Neural progenitor cell (in vitro differentiated cells): Measurements from ENCODE around the gene KLF1. TPM values are rescaled to one million over a fixed set of nuclear protein-coding genes. Genes with fewer than 3 reads are reported as not detected.
A peak's percentile ranks its signal among the peaks of the same experiment; 100 is the strongest.

Experiments
- DNase-seq: peaks from one replicate; pipeline ENCODE4 v3.0.0-alpha.2; 2016; ENCODE audit warnings: low spot score
- H2AFZ ChIP-seq: fragments of 200-600 bp; sonication (generic); replicated peaks from 2 replicates; pipeline ENCODE4 v1.6.1; 2016; ENCODE audit warnings: antibody characterized with exemption
- H3F3A ChIP-seq: fragments of 200-600 bp; sonication (generic); 2 replicates; pipeline ENCODE4 v1.6.1; 2016; ENCODE audit warnings: antibody characterized with exemption, low read depth
- H3K27ac ChIP-seq: fragments of 200-600 bp; sonication (generic); 2 replicates; pipeline ENCODE4 v1.5.1; 2016; ENCODE audit warnings: mild to moderate bottlenecking
- H3K27me3 ChIP-seq: fragments of 200-600 bp; sonication (generic); 2 replicates; pipeline ENCODE4 v1.6.1; 2016; ENCODE audit warnings: mild to moderate bottlenecking, moderate library complexity
- H3K36me3 ChIP-seq: fragments of 200-600 bp; sonication (generic); 2 replicates; pipeline ENCODE4 v1.5.1; 2016
- H3K4me1 ChIP-seq: fragments of 200-600 bp; sonication (generic); 2 replicates; pipeline ENCODE4 v1.6.1; 2016; ENCODE audit warnings: mixed run types
- H3K4me2 ChIP-seq: fragments of 200-600 bp; sonication (generic); 2 replicates; pipeline ENCODE4 v1.6.1; 2016
- H3K4me3 ChIP-seq: fragments of 200-600 bp; sonication (generic); 2 replicates; pipeline ENCODE4 v1.5.1; 2016
- H3K79me2 ChIP-seq: fragments of 200-600 bp; sonication (generic); 2 replicates; pipeline ENCODE4 v1.6.1; 2016; ENCODE audit warnings: low read depth
- H3K9ac ChIP-seq: fragments of 200-600 bp; sonication (generic); 2 replicates; pipeline ENCODE4 v1.6.1; 2016
- H3K9me3 ChIP-seq: fragments of 200-600 bp; sonication (generic); 2 replicates; pipeline ENCODE4 v1.5.1; 2016; ENCODE audit warnings: low read depth
- H4K20me1 ChIP-seq: fragments of 200-600 bp; sonication (generic); 2 replicates; pipeline ENCODE4 v1.6.1; 2016; ENCODE audit warnings: low read depth
- H3K27ac Mint-ChIP-seq: 3 replicates; pipeline ENCODE4 v1.8.0; 2021; ENCODE audit warnings: mixed read lengths
- H3K27me3 Mint-ChIP-seq: 2 replicates; pipeline ENCODE4 v1.8.0; 2022; ENCODE audit warnings: low read depth, mild to moderate bottlenecking, inconsistent platforms, moderate library complexity, mixed read lengths; ENCODE audit not compliant: insufficient read depth
- H3K36me3 Mint-ChIP-seq: 3 replicates; pipeline ENCODE4 v1.8.0; 2021; ENCODE audit warnings: mixed read lengths
- H3K4me1 Mint-ChIP-seq: 3 replicates; pipeline ENCODE4 v1.8.0; 2021; ENCODE audit warnings: mixed read lengths
- H3K4me3 Mint-ChIP-seq: 3 replicates; pipeline ENCODE4 v1.8.0; 2021; ENCODE audit warnings: mild to moderate bottlenecking, moderate library complexity, mixed read lengths
- H3K9me3 Mint-ChIP-seq: 3 replicates; pipeline ENCODE4 v1.8.0; 2020; ENCODE audit warnings: mixed read lengths
- CTCF ChIP-seq: fragments of 200-600 bp; sonication (generic); IDR thresholded peaks from 2 replicates; pipeline ENCODE4 v1.5.1; 2017; ENCODE audit warnings: antibody characterized with exemption, mild to moderate bottlenecking
- EZH2 ChIP-seq: fragments of 200-600 bp; sonication (generic); IDR thresholded peaks from 2 replicates; pipeline ENCODE4 v1.6.1; 2017; ENCODE audit warnings: antibody characterized with exemption, mild to moderate bottlenecking, moderate library complexity
- EZH2phosphoT487 ChIP-seq: fragments of 200-600 bp; sonication (generic); IDR thresholded peaks from 2 replicates; pipeline ENCODE4 v1.6.1; 2017; ENCODE audit warnings: antibody characterized with exemption
- total RNA-seq: library from RNA; depleted of rRNA; stranded (reverse); fragments of >200 nt; gene quantifications from 2 replicates; pipeline ENCODE4 v1.2.3, GENCODE V29; 2015; ENCODE audit warnings: low replicate concordance

KLF1 gene
- total RNA-seq, 1 donor from 2014 or later = 0.64 TPM

DNA sequence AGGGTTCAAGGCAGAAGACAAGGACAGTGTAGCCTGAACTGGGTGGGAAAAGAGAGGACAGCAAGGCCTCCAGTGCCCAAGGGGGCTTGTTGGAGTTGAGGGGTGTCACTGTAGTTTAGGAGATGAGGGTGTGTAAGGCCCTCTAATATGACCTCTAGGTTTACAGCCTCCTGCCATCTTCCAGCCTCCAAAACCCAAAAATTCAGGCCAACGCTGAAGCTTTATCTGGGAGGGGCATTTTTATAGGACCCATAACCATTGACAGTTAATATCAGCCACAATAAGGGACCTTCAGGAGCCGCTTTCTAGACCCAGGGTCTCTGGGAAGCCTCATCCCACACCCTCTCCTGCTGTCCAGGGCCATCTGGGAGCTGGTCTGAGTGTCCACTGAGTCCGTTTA, 2.8 kb downstream of the KLF1 start:
- TF ChIP-seq CTCF = no peak
- no peak for TF ChIP-seq EZH2
- no peak for TF ChIP-seq EZH2phosphoT487
- Histone ChIP-seq H4K20me1 (no peaks in the 10 kb centered on the region), H3K27me3 (peaks cover 67% of the 10 kb centered on the region), H2AFZ (no peak overlapping the region), H3F3A (peaks cover 42% of the 10 kb centered on the region), H3K27ac (no peak overlapping the region), H3K4me1 (peaks cover 3% of the 10 kb centered on the region), H3K9ac (no peak overlapping the region), H3K4me2 (no peak overlapping the region), H3K9me3 (peaks cover 3% of the 10 kb centered on the region), H3K4me3 (no peak overlapping the region), H3K36me3 (no peaks in the 10 kb centered on the region), H3K79me2 (no peaks in the 10 kb centered on the region)
- H3K4me1 Mint-ChIP-seq = peaks cover 16% of the 10 kb centered on the region
- H3K27me3 Mint-ChIP-seq = peaks cover 54% of the 10 kb centered on the region
- H3K27ac Mint-ChIP-seq = no peak overlapping the region
- DNase-seq = no peak
- H3K4me3 Mint-ChIP-seq = peak overlapping the region; percentile 50
- H3K9me3 Mint-ChIP-seq = peaks cover 11% of the 10 kb centered on the region
- peaks cover 4% of the 10 kb centered on the region for H3K36me3 Mint-ChIP-seq

GRCh38 chr19:12882589-12882988, 4.4 kb downstream of the KLF1 start:
- Mint-ChIP-seq H3K27me3 (peaks cover 54% of the 10 kb centered on the region), H3K27ac (no peak overlapping the region), H3K4me1 (peaks cover 16% of the 10 kb centered on the region), H3K9me3 (peaks cover 11% of the 10 kb centered on the region), H3K36me3 (peaks cover 4% of the 10 kb centered on the region), H3K4me3 (peak overlapping the region; percentile 65)
- no peak overlapping the region for H3K9ac ChIP-seq
- H3F3A ChIP-seq = peaks cover 42% of the 10 kb centered on the region
- no peak for DNase-seq
- no peak overlapping the region for H3K27ac ChIP-seq
- no peak overlapping the region for H3K4me2 ChIP-seq
- no peaks in the 10 kb centered on the region for H3K79me2 ChIP-seq
- H4K20me1 ChIP-seq = no peaks in the 10 kb centered on the region
- H3K36me3 ChIP-seq = no peaks in the 10 kb centered on the region
- peaks cover 64% of the 10 kb centered on the region for H3K27me3 ChIP-seq
- TF ChIP-seq EZH2phosphoT487 = no peak
- no peak for TF ChIP-seq EZH2
- TF ChIP-seq CTCF = no peak
- no peak overlapping the region for H2AFZ ChIP-seq
- H3K9me3 ChIP-seq = peaks cover 3% of the 10 kb centered on the region
- peaks cover 3% of the 10 kb centered on the region for H3K4me1 ChIP-seq
- H3K4me3 ChIP-seq = no peak overlapping the region

GRCh38 chr19:12881172-12881808, 5.7 kb downstream of the KLF1 start, which contains the start of gene DNASE2:
TSS of gene DNASE2 (minus strand) at chr19:12881449. CDS start at chr19:12881375, 74 bp downstream.
- Histone ChIP-seq H3K4me1 (peaks cover 3% of the 10 kb centered on the region), H3K9me3 (peaks cover 3% of the 10 kb centered on the region), H3F3A (peaks cover 37% of the 10 kb centered on the region), H4K20me1 (no peaks in the 10 kb centered on the region), H3K36me3 (no peaks in the 10 kb centered on the region), H3K4me2 (peak within 1 kb of the TSS; percentile 78), H3K9ac (peak within 1 kb of the TSS; percentile 16), H3K27me3 (peaks cover 51% of the 10 kb centered on the region), H3K79me2 (no peaks in the 10 kb centered on the region), H3K27ac (no peak within 1 kb of the TSS), H3K4me3 (peak within 1 kb of the TSS; percentile 64), H2AFZ (peak within 1 kb of the TSS; percentile 40)
- H3K9me3 Mint-ChIP-seq = peaks cover 6% of the 10 kb centered on the region
- no peak for TF ChIP-seq EZH2
- no peak for TF ChIP-seq CTCF
- TF ChIP-seq EZH2phosphoT487 = no peak
- H3K27ac Mint-ChIP-seq = no peak within 1 kb of the TSS
- peaks cover 44% of the 10 kb centered on the region for H3K27me3 Mint-ChIP-seq
- H3K4me1 Mint-ChIP-seq = peaks cover 10% of the 10 kb centered on the region
- peak; percentile 97 for DNase-seq
- H3K36me3 Mint-ChIP-seq = peaks cover 3% of the 10 kb centered on the region
- H3K4me3 Mint-ChIP-seq = peak within 1 kb of the TSS; percentile 85
